SK-N-SH treated with all-trans-retinoic acid at 6 μM for 48 hours (cell line): Measurements from ENCODE around the gene NOC4L.

Experiments used
- ATAC-seq: fragments of 200-7000 bp; cut with Tn5 transposase; 3 replicates; pipeline ENCODE4 v1.9.1; 2020; ENCODE audit warnings: mild to moderate bottlenecking, moderate library complexity
- ARNTL ChIP-seq: fragments of 450-650 bp; formaldehyde crosslinking; IDR thresholded peaks from 2 replicates; pipeline ENCODE4 v1.5.0; 2020; ENCODE audit warnings: low read depth, mild to moderate bottlenecking, moderate library complexity, borderline replicate concordance
- BACH2 ChIP-seq: fragments of 250-450 bp; sonication (Bioruptor Pico); IDR thresholded peaks from 2 replicates; pipeline ENCODE4 v1.9.0; 2021; ENCODE audit warnings: mild to moderate bottlenecking, borderline replicate concordance
- CSDC2 ChIP-seq: fragments of 250-450 bp; sonication (Bioruptor Pico); IDR thresholded peaks from 2 replicates; pipeline ENCODE4 v1.5.0; 2020; ENCODE audit warnings: mild to moderate bottlenecking, moderate library complexity
- ESRRG ChIP-seq: fragments of 250-450 bp; sonication (Bioruptor Pico); IDR thresholded peaks from 2 replicates; pipeline ENCODE4 v1.6.1; 2021; ENCODE audit warnings: mild to moderate bottlenecking
- GLIS3 ChIP-seq: fragments of 250-450 bp; sonication (Bioruptor Pico); IDR thresholded peaks from 2 replicates; pipeline ENCODE4 v1.5.0; 2020; ENCODE audit warnings: mild to moderate bottlenecking, moderate library complexity
- OSR1 ChIP-seq: fragments of 250-450 bp; sonication (Bioruptor Pico); IDR thresholded peaks from 2 replicates; pipeline ENCODE4 v1.8.0; 2022; ENCODE audit warnings: moderate library complexity, mild to moderate bottlenecking, inconsistent platforms
- PPARA ChIP-seq: fragments of 250-450 bp; sonication (Bioruptor Pico); IDR thresholded peaks from 2 replicates; pipeline ENCODE4 v1.5.0; 2020; ENCODE audit warnings: mild to moderate bottlenecking, borderline replicate concordance
- RARB ChIP-seq: fragments of 250-450 bp; sonication (Bioruptor Pico); IDR thresholded peaks from 2 replicates; pipeline ENCODE4 v1.8.0; 2021; ENCODE audit warnings: mild to moderate bottlenecking, moderate library complexity
- SNAI2 ChIP-seq: fragments of 250-450 bp; sonication (Bioruptor Pico); IDR thresholded peaks from 2 replicates; pipeline ENCODE4 v1.5.0; 2020; ENCODE audit warnings: mild to moderate bottlenecking, moderate library complexity
- TCF4 ChIP-seq: fragments of 250-450 bp; sonication (Bioruptor Pico); IDR thresholded peaks from 2 replicates; pipeline ENCODE4 v1.8.0; 2021; ENCODE audit warnings: mild to moderate bottlenecking, moderate library complexity, borderline replicate concordance
- TOX ChIP-seq: fragments of 250-450 bp; sonication (Bioruptor Pico); IDR thresholded peaks from 2 replicates; pipeline ENCODE4 v1.8.0; 2021; ENCODE audit warnings: mild to moderate bottlenecking, moderate library complexity, borderline replicate concordance
- ZC3H10 ChIP-seq: fragments of 250-450 bp; sonication (Bioruptor Pico); IDR thresholded peaks from 2 replicates; pipeline ENCODE4 v1.5.1; 2021; ENCODE audit warnings: mild to moderate bottlenecking, moderate library complexity
- ZFP3 ChIP-seq: fragments of 250-450 bp; sonication (Bioruptor Pico); IDR thresholded peaks from 2 replicates; pipeline ENCODE4 v1.5.0; 2020; ENCODE audit warnings: mild to moderate bottlenecking, moderate library complexity
- ZFP30 ChIP-seq: fragments of 450-650 bp; formaldehyde crosslinking; IDR thresholded peaks from 2 replicates; pipeline ENCODE4 v1.5.0; 2022; ENCODE audit warnings: mild to moderate bottlenecking, moderate library complexity
- ZNF565 ChIP-seq: fragments of 450-650 bp; formaldehyde crosslinking; conservative IDR thresholded peaks from 2 replicates; pipeline ENCODE4 v1.5.0; 2020; ENCODE audit warnings: low read depth, mild to moderate bottlenecking, moderate library complexity
- ZNF70 ChIP-seq: fragments of 450-650 bp; formaldehyde crosslinking; IDR thresholded peaks from 2 replicates; pipeline ENCODE4 v1.5.0; 2020; ENCODE audit warnings: mild to moderate bottlenecking, moderate library complexity
- ZNF8 ChIP-seq: fragments of 450-650 bp; formaldehyde crosslinking; IDR thresholded peaks from 2 replicates; pipeline ENCODE4 v1.5.0; 2020; ENCODE audit warnings: mild to moderate bottlenecking, moderate library complexity
- TF ChIP-seq, protein P1 (sequence below): fragments of 250-450 bp; sonication (Bioruptor Pico); IDR thresholded peaks from 2 replicates; pipeline ENCODE4 v1.8.0; 2021; ENCODE audit warnings: low read depth, mild to moderate bottlenecking, moderate library complexity, borderline replicate concordance
- TF ChIP-seq, protein P2 (sequence below): fragments of 250-450 bp; sonication (Bioruptor Pico); IDR thresholded peaks from 2 replicates; pipeline ENCODE4 v1.5.0; 2020; ENCODE audit warnings: mild to moderate bottlenecking, moderate library complexity
- TF ChIP-seq, protein P3 (sequence below): fragments of 250-450 bp; sonication (Bioruptor Pico); IDR thresholded peaks from 2 replicates; pipeline ENCODE4 v1.5.1; 2021; ENCODE audit warnings: mild to moderate bottlenecking, moderate library complexity
- TF ChIP-seq, protein P4 (sequence below): fragments of 250-450 bp; sonication (Bioruptor Pico); IDR thresholded peaks from 2 replicates; pipeline ENCODE4 v1.5.1; 2020; ENCODE audit warnings: low read depth, mild to moderate bottlenecking, moderate library complexity

Gene NOC4L

GRCh38 chr12:132160601-132161035, 16.4 kb downstream of the NOC4L start:
- ATAC-seq, result no peak
- no peak for TF ChIP-seq ESRRG (CRISPR knock-in tag)
- no peak for TF ChIP-seq ARNTL (CRISPR knock-in tag)
- no peak for TF ChIP-seq CSDC2
- TF ChIP-seq ZFP3, result no peak
- TF ChIP-seq OSR1, result no peak
- TF ChIP-seq ZNF565 (CRISPR knock-in tag), result no peak
- no peak for TF ChIP-seq RARB (CRISPR knock-in tag)
- TF ChIP-seq, protein P1, sequence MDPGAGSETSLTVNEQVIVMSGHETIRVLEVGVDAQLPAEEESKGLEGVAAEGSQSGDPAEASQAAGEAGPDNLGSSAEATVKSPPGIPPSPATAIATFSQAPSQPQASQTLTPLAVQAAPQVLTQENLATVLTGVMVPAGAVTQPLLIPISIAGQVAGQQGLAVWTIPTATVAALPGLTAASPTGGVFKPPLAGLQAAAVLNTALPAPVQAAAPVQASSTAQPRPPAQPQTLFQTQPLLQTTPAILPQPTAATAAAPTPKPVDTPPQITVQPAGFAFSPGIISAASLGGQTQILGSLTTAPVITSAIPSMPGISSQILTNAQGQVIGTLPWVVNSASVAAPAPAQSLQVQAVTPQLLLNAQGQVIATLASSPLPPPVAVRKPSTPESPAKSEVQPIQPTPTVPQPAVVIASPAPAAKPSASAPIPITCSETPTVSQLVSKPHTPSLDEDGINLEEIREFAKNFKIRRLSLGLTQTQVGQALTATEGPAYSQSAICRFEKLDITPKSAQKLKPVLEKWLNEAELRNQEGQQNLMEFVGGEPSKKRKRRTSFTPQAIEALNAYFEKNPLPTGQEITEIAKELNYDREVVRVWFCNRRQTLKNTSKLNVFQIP (CRISPR knock-in tag), result no peak
- TF ChIP-seq, protein P2, sequence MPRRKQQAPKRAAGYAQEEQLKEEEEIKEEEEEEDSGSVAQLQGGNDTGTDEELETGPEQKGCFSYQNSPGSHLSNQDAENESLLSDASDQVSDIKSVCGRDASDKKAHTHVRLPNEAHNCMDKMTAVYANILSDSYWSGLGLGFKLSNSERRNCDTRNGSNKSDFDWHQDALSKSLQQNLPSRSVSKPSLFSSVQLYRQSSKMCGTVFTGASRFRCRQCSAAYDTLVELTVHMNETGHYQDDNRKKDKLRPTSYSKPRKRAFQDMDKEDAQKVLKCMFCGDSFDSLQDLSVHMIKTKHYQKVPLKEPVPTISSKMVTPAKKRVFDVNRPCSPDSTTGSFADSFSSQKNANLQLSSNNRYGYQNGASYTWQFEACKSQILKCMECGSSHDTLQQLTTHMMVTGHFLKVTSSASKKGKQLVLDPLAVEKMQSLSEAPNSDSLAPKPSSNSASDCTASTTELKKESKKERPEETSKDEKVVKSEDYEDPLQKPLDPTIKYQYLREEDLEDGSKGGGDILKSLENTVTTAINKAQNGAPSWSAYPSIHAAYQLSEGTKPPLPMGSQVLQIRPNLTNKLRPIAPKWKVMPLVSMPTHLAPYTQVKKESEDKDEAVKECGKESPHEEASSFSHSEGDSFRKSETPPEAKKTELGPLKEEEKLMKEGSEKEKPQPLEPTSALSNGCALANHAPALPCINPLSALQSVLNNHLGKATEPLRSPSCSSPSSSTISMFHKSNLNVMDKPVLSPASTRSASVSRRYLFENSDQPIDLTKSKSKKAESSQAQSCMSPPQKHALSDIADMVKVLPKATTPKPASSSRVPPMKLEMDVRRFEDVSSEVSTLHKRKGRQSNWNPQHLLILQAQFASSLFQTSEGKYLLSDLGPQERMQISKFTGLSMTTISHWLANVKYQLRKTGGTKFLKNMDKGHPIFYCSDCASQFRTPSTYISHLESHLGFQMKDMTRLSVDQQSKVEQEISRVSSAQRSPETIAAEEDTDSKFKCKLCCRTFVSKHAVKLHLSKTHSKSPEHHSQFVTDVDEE (CRISPR knock-in tag), result no peak
- no peak for TF ChIP-seq PPARA
- no peak for TF ChIP-seq SNAI2 (CRISPR knock-in tag)
- TF ChIP-seq, protein P3, sequence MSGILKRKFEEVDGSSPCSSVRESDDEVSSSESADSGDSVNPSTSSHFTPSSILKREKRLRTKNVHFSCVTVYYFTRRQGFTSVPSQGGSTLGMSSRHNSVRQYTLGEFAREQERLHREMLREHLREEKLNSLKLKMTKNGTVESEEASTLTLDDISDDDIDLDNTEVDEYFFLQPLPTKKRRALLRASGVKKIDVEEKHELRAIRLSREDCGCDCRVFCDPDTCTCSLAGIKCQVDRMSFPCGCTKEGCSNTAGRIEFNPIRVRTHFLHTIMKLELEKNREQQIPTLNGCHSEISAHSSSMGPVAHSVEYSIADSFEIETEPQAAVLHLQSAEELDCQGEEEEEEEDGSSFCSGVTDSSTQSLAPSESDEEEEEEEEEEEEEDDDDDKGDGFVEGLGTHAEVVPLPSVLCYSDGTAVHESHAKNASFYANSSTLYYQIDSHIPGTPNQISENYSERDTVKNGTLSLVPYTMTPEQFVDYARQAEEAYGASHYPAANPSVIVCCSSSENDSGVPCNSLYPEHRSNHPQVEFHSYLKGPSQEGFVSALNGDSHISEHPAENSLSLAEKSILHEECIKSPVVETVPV (CRISPR knock-in tag), result no peak
- TF ChIP-seq ZNF70 (CRISPR knock-in tag), result no peak
- no peak for TF ChIP-seq TCF4 (CRISPR knock-in tag)
- no peak for TF ChIP-seq ZFP30
- no peak for TF ChIP-seq TOX (CRISPR knock-in tag)
- TF ChIP-seq BACH2 (CRISPR knock-in tag), result no peak
- TF ChIP-seq, protein P4, sequence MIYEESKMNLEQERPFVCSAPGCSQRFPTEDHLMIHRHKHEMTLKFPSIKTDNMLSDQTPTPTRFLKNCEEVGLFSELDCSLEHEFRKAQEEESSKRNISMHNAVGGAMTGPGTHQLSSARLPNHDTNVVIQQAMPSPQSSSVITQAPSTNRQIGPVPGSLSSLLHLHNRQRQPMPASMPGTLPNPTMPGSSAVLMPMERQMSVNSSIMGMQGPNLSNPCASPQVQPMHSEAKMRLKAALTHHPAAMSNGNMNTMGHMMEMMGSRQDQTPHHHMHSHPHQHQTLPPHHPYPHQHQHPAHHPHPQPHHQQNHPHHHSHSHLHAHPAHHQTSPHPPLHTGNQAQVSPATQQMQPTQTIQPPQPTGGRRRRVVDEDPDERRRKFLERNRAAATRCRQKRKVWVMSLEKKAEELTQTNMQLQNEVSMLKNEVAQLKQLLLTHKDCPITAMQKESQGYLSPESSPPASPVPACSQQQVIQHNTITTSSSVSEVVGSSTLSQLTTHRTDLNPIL (CRISPR knock-in tag), result no peak
- no peak for TF ChIP-seq ZNF8 (CRISPR knock-in tag)
- TF ChIP-seq, all 23 proteins: peak for 0

- no peak for TF ChIP-seq GLIS3 (CRISPR knock-in tag)
- TF ChIP-seq PPARA, result no peak
- no peak for TF ChIP-seq ZC3H10 (CRISPR knock-in tag)
- no peak for TF ChIP-seq ZNF70 (CRISPR knock-in tag)
- no peak for ATAC-seq
These were observed 17.0 kb downstream of the NOC4L start for GRCh38 chr12:132161036-132161781.

DNA sequence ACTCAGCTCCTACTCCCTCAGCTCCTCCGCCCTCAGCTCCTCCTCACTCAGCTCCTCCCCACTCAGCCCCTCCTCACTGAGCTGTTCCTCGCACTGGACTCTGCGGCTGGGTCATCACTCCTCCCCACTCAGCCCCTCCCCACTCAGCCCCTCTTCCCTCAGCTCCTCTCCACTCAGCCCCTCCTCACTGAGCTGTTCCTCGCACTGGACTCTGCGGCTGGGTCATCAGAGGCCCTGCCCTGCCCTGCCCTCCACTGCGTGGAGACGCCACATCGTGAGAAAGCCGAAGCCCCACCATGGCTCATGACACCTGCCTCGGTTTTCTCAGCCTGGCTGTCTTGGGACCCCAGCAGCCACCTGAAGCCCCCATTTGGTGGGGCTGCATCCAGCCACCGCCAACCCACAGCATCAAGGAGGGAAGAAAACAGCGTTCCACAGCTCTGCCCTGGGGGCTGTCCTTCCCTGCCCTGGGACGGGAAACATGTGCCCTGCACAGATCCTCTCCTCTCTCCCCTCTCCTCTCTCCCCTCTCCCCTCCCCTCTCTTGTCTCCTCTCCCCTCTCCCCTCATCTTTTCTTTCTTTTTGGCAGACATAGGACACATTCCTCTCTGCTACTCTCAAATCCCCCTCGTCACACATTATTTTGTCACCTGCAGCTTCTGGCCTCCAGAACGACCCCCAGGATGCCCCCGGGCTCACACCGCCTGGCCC, 17.7 kb downstream of the NOC4L start:
- TF ChIP-seq ZNF565 (CRISPR knock-in tag) (no peak), ZFP3 (no peak), SNAI2 (CRISPR knock-in tag) (no peak), GLIS3 (CRISPR knock-in tag) (no peak), RARB (CRISPR knock-in tag) (no peak)
- TF ChIP-seq, protein P3 (CRISPR knock-in tag), result no peak
- TF ChIP-seq, all 23 proteins: peak for 0
- ATAC-seq, result peak; percentile 11; the same call in 2 of the 3 replicates
